IMR-90 (cell line): ENCODE data around the gene MFNG. TPM values are rescaled to one million over a fixed set of nuclear protein-coding genes. Genes with fewer than 3 reads are reported as not detected.
A peak's percentile ranks its signal among the peaks of the same experiment; 100 is the strongest.

Experiments used
- ATAC-seq: fragments of 200-7000 bp; cut with Tn5 transposase; 2 replicates; pipeline ENCODE4 v1.9.1; 2020; ENCODE audit warnings: low read depth, mild to moderate bottlenecking, moderate library complexity
- BruUV-seq: library from RNA; stranded (reverse); fragments of 400-500 nt; replicated peaks from 2 replicates; lab custom pipeline; 2021; lab: Mats Ljungman, UMichigan
- CTCF ChIA-PET: fragments of 300-600 bp; formaldehyde crosslinking; extraction: SDS; loops from one replicate; lab custom pipeline; 2021; ENCODE audit warnings: antibody characterized with exemption; lab: Yijun Ruan, JAX
- POLR2A ChIA-PET: fragments of 300-600 bp; sonication (Branson Sonifier 250); formaldehyde crosslinking; loops from one replicate; lab custom pipeline; 2022; ENCODE audit warnings: antibody characterized with exemption; ENCODE audit not compliant: unreplicated experiment; lab: Charles Lee
- DNase-seq: peaks from one replicate; pipeline ENCODE4 v3.0.0; 2013
- H2AFZ ChIP-seq: replicated peaks from 2 replicates; pipeline ENCODE3; 2013; ENCODE audit warnings: low read length, mild to moderate bottlenecking; ENCODE audit not compliant: poor library complexity
- H2AK5ac ChIP-seq: 2 replicates; pipeline ENCODE4 v1.6.1; 2013; ENCODE audit warnings: low read depth, low read length, inconsistent platforms
- H2AK9ac ChIP-seq: replicated peaks from 2 replicates; pipeline ENCODE3; 2013; ENCODE audit warnings: mild to moderate bottlenecking, low read depth, low read length, moderate library complexity; ENCODE audit not compliant: poor library complexity
- H2BK120ac ChIP-seq: 2 replicates; pipeline ENCODE4 v1.6.1; 2013; ENCODE audit warnings: low read depth, low read length, inconsistent platforms
- H2BK15ac ChIP-seq: 3 replicates; pipeline ENCODE4 v1.6.1; 2013; ENCODE audit warnings: low read depth, low read length, inconsistent platforms
- H2BK20ac ChIP-seq: 2 replicates; pipeline ENCODE4 v1.6.1; 2013; ENCODE audit warnings: low read depth, mild to moderate bottlenecking, inconsistent platforms, low read length, moderate library complexity
- H2BK5ac ChIP-seq: 2 replicates; pipeline ENCODE4 v1.6.1; 2013; ENCODE audit warnings: mild to moderate bottlenecking, low read depth, low read length, inconsistent platforms; ENCODE audit not compliant: poor library complexity, severe bottlenecking
- H3K14ac ChIP-seq: replicated peaks from 2 replicates; pipeline ENCODE4 v1.6.1; 2013; ENCODE audit warnings: low read depth, low read length, inconsistent platforms
- H3K18ac ChIP-seq: 2 replicates; pipeline ENCODE4 v1.6.1; 2013; ENCODE audit warnings: low read depth, low read length, control low read depth
- H3K23ac ChIP-seq: 2 replicates; pipeline ENCODE4 v1.6.1; 2013; ENCODE audit warnings: low read depth, low read length, inconsistent platforms
- H3K27ac ChIP-seq: 2 replicates; pipeline ENCODE4 v1.5.1; 2013; ENCODE audit warnings: mild to moderate bottlenecking, control low read depth, low read length; ENCODE audit not compliant: insufficient read depth
- H3K27me3 ChIP-seq: 2 replicates; pipeline ENCODE4 v1.6.1; 2013; ENCODE audit warnings: low read length; ENCODE audit not compliant: control insufficient read depth, insufficient read depth
- H3K36me3 ChIP-seq: 2 replicates; pipeline ENCODE4 v1.6.1; 2013; ENCODE audit warnings: low read length, mixed read lengths; ENCODE audit not compliant: control insufficient read depth, insufficient read depth
- H3K4ac ChIP-seq: 2 replicates; pipeline ENCODE4 v1.6.1; 2013; ENCODE audit warnings: low read depth, low read length, inconsistent platforms
- H3K4me1 ChIP-seq: 2 replicates; pipeline ENCODE4 v1.6.1; 2013; ENCODE audit warnings: low read length, mixed read lengths; ENCODE audit not compliant: control insufficient read depth, insufficient read depth
- H3K4me2 ChIP-seq: 2 replicates; pipeline ENCODE4 v1.6.1; 2013; ENCODE audit warnings: low read depth, mild to moderate bottlenecking, control low read depth, low read length, moderate library complexity
- H3K4me3 ChIP-seq: 2 replicates; pipeline ENCODE4 v1.5.1; 2013; ENCODE audit warnings: low read depth, mild to moderate bottlenecking, control low read depth, low read length, moderate library complexity; ENCODE audit not compliant: insufficient read depth
- H3K56ac ChIP-seq: 2 replicates; pipeline ENCODE4 v1.6.1; 2013; ENCODE audit warnings: low read length, inconsistent platforms; ENCODE audit not compliant: insufficient read depth; ENCODE audit errors: extremely low read depth
- H3K79me1 ChIP-seq, 2 experiments: 2 replicates each; pipeline ENCODE4 v1.6.1; 2013; ENCODE audit warnings: low read length in 2 of 2, inconsistent platforms in 1 of 2, low read depth in 1 of 2
- H3K9ac ChIP-seq: 2 replicates; pipeline ENCODE4 v1.6.1; 2013; ENCODE audit warnings: low read depth, low read length, control low read depth
- H3K9me1 ChIP-seq: 2 replicates; pipeline ENCODE4 v1.6.1; 2013; ENCODE audit warnings: low read length, inconsistent platforms; ENCODE audit not compliant: insufficient read depth
- H3K9me3 ChIP-seq: 2 replicates; pipeline ENCODE4 v1.6.1; 2013; ENCODE audit warnings: low read length; ENCODE audit not compliant: control insufficient read depth, insufficient read depth
- H4K20me1 ChIP-seq: 2 replicates; pipeline ENCODE4 v1.6.1; 2013; ENCODE audit warnings: low read length, inconsistent platforms; ENCODE audit not compliant: insufficient read depth
- H4K5ac ChIP-seq: 2 replicates; pipeline ENCODE4 v1.6.1; 2013; ENCODE audit warnings: mild to moderate bottlenecking, low read depth, low read length, control low read depth
- H4K8ac ChIP-seq, 2 experiments: 2 replicates each; pipeline ENCODE4 v1.6.1; 2013; ENCODE audit warnings: low read depth in 2 of 2, low read length in 2 of 2, control low read depth in 1 of 2, inconsistent platforms in 1 of 2
- H4K91ac ChIP-seq: 2 replicates; pipeline ENCODE4 v1.6.1; 2013; ENCODE audit warnings: low read depth, low read length, inconsistent platforms; ENCODE audit not compliant: insufficient read depth
- BHLHE40 ChIP-seq: fragments of 150-350 bp; IDR thresholded peaks from 2 replicates; pipeline ENCODE4 v1.6.1; 2016; ENCODE audit warnings: mild to moderate bottlenecking, low read depth, low read length
- CEBPB ChIP-seq: IDR thresholded peaks from 2 replicates; pipeline ENCODE4 v1.6.1; 2012; ENCODE audit warnings: low read depth, low read length, improper control_type of control experiment
- CHD1 ChIP-seq: IDR thresholded peaks from 2 replicates; pipeline ENCODE4 v1.6.1; 2012; ENCODE audit warnings: low read depth, low read length, improper control_type of control experiment
- FOS ChIP-seq: fragments of 150-350 bp; IDR thresholded peaks from 2 replicates; pipeline ENCODE4 v1.6.1; 2016; ENCODE audit warnings: low read depth, low read length
- MAZ ChIP-seq: IDR thresholded peaks from 2 replicates; pipeline ENCODE4 v1.6.1; 2012; ENCODE audit warnings: low read depth, mild to moderate bottlenecking, low read length, improper control_type of control experiment, moderate library complexity, borderline replicate concordance
- MXI1 ChIP-seq: IDR thresholded peaks from 2 replicates; pipeline ENCODE4 v1.6.1; 2012; ENCODE audit warnings: low read depth, mild to moderate bottlenecking, low read length, moderate library complexity, borderline replicate concordance
- POLR2A ChIP-seq: IDR thresholded peaks from 2 replicates; pipeline ENCODE4 v1.6.1; 2012; ENCODE audit warnings: mild to moderate bottlenecking, low read depth, low read length
- RCOR1 ChIP-seq: IDR thresholded peaks from 2 replicates; pipeline ENCODE4 v1.6.1; 2012; ENCODE audit warnings: mild to moderate bottlenecking, low read length, improper control_type of control experiment; ENCODE audit not compliant: insufficient replicate concordance
- SMC3 ChIP-seq: fragments of 150-350 bp; IDR thresholded peaks from 2 replicates; pipeline ENCODE4 v1.6.1; 2016; ENCODE audit warnings: low read depth, mild to moderate bottlenecking, antibody characterized with exemption, low read length, moderate library complexity
- WGBS, 2 experiments: methylation state at CpG; one replicate each; pipeline versions ENCODE4 v1.1.5 to v1.1.7; 2013; ENCODE audit warnings: missing lambda C conversion rate in 2 of 2; ENCODE audit not compliant: insufficient read length in 1 of 2; ENCODE audit errors: extremely low coverage in 2 of 2; 5-methylcytosine and 5-hydroxymethylcytosine counted together
- dilution Hi-C: fragments of 300-500 bp; cut with HindIII; formaldehyde crosslinking; loops from one replicate; pipeline ENCODE4 v1.14.3; 2018; ENCODE audit warnings: low sequenced_read_pairs; ENCODE audit not compliant: unreplicated experiment
- in situ Hi-C: fragments of 300-500 bp; cut with MboI; formaldehyde crosslinking; loops from 3 replicates; pipeline ENCODE4 v1.14.3; 2019; ENCODE audit warnings: low sequenced_read_pairs, inconsistent platforms, mixed read lengths
- intact Hi-C: fragments of 100-400 bp; cut with micrococcal nuclease; formaldehyde crosslinking; loops from 2 replicates; pipeline ENCODE4 v1.10.0; 2022
- polyA plus RNA-seq, 3 experiments: library from polyadenylated mRNA; depleted of rRNA; stranded (reverse); fragments of >200 nt; gene quantifications; 2 replicates each; pipeline ENCODE4 v1.2.3, GENCODE V29; 2012; ENCODE audit warnings: low replicate concordance in 1 of 3
- total RNA-seq: library from RNA; depleted of rRNA; stranded (reverse); fragments of >200 nt; gene quantifications from 2 replicates; pipeline ENCODE4 v1.2.3, GENCODE V29; 2012
- TF ChIP-seq, protein P1 (sequence below): fragments of 150-350 bp; IDR thresholded peaks from 2 replicates; pipeline ENCODE4 v1.6.1; 2016; ENCODE audit warnings: low read depth, mild to moderate bottlenecking, low read length, moderate library complexity, borderline replicate concordance
- TF ChIP-seq, protein P2 (sequence below): fragments of 150-350 bp; IDR thresholded peaks from 2 replicates; pipeline ENCODE4 v1.6.1; 2017; ENCODE audit warnings: mild to moderate bottlenecking, antibody characterized with exemption, low read length, low read depth

Gene MFNG
- total and polyA plus RNA-seq, 2 of the 4 experiments (the other 2 are of a cell fraction) = 0.15 TPM; not detected in 1

DNA sequence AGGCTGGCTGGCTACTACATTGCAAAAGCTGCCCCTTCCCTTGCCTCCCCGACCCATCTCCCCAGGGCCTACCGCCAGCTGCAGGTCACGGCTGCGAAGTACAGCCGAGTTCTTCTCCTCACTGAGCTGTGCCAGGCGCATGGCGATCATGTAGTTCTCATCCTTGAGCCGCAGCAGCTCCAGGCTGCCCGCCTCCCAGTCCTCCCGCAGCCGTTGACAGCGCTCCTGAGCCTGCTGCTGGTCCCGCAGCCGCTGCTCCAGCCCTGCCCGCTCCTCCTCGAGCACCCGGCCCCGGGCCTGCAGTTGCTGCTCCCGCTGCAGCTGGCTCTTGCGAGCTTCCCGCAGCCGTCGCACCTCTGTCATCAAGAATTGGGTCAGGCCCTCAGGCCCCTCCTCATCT lies 29.7 kb upstream of the MFNG start (continued):
- TF ChIP-seq CHD1 (no peak), MXI1 (no peak)

DNA sequence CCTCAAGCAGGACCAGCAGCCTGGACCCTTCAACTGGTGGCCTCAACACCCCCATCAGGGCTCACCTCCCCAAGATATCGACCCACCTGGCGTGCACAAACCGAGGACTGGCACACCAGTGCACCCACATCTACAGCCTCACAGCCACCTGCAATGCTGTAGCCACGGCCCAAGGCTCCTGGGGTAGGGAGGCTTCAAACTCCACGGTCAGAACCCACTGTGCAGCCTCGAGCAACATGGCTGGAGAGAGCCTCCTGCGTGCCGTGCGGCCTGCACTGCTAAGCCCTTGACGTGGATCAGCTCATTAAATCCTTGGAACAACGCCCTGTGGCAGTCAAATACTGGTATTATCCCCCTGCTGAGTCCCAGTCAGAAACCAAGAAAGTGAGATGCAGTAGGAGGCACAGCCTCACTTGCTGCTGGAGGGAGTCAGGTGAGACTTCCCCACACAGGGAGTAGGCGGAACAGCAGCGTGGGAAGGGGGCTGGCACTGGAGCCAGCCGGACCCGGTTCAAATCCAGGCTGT lies 28.4 kb upstream of the MFNG start:
- Histone ChIP-seq H2AK5ac (peak overlapping the region; percentile 51; the same call in 1 of the 2 replicates), H3K79me1 (peaks cover 9 to 32% of the 10 kb centered on the region in 2 experiments), H4K8ac (no peak overlapping the region), H3K36me3 (peaks cover 9% of the 10 kb centered on the region; the same call in 1 of the 2 replicates), H3K9me3 (no peaks in the 10 kb centered on the region), H3K9ac (no peak overlapping the region), H2BK20ac (no peak overlapping the region), H2BK15ac (no peak overlapping the region), H2AFZ (no peak overlapping the region), H3K4ac (no peak overlapping the region; the same call in 1 of the 2 replicates), H3K27me3 (no peaks in the 10 kb centered on the region), H4K5ac (no peak overlapping the region), H3K56ac (no peak overlapping the region), H3K27ac (no peak overlapping the region), H3K14ac (no peak overlapping the region), H2BK120ac (no peak overlapping the region), H2BK5ac (no peak overlapping the region), H3K9me1 (peaks cover 8% of the 10 kb centered on the region), H4K91ac (no peak overlapping the region), H3K4me2 (no peak overlapping the region), H4K20me1 (peaks cover 14% of the 10 kb centered on the region; the same call in 1 of the 2 replicates), H3K18ac (no peak overlapping the region), H3K4me1 (peaks cover 18% of the 10 kb centered on the region), H2AK9ac (no peak overlapping the region), H3K4me3 (no peak overlapping the region), H3K23ac (no peak overlapping the region)
- BruUV-seq = no TSS peak
- no peak for ATAC-seq
- 98% methylated on average over 6 of the region's 15 CpGs; no CpG with 5 or more reads in 1 of the 2 experiments for WGBS, 2 experiments
- POLR2A ChIA-PET = no interaction called here
- dilution Hi-C loops = no loop called here
- TF ChIP-seq MAZ (no peak), SMC3 (no peak), RCOR1 (no peak), FOS (no peak), CEBPB (no peak), BHLHE40 (no peak), POLR2A (no peak)
- TF ChIP-seq, protein P1, sequence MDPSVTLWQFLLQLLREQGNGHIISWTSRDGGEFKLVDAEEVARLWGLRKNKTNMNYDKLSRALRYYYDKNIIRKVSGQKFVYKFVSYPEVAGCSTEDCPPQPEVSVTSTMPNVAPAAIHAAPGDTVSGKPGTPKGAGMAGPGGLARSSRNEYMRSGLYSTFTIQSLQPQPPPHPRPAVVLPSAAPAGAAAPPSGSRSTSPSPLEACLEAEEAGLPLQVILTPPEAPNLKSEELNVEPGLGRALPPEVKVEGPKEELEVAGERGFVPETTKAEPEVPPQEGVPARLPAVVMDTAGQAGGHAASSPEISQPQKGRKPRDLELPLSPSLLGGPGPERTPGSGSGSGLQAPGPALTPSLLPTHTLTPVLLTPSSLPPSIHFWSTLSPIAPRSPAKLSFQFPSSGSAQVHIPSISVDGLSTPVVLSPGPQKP = no peak
- TF ChIP-seq, protein P2, sequence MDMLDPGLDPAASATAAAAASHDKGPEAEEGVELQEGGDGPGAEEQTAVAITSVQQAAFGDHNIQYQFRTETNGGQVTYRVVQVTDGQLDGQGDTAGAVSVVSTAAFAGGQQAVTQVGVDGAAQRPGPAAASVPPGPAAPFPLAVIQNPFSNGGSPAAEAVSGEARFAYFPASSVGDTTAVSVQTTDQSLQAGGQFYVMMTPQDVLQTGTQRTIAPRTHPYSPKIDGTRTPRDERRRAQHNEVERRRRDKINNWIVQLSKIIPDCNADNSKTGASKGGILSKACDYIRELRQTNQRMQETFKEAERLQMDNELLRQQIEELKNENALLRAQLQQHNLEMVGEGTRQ = no peak
- CTCF ChIA-PET = no interaction called here
- DNase-seq = no peak
- in situ Hi-C loops = no loop called here
- intact Hi-C loops = no loop called here
